GM18867 (cell line): ENCODE results near the gene LRSAM1.

ENCODE experiments used
- ATAC-seq: cut with Tn5 transposase; IDR thresholded peaks from one replicate; pipeline ENCODE4 v1.9.1; 2021; ENCODE audit warnings: mild to moderate bottlenecking, moderate library complexity; ENCODE audit not compliant: unreplicated experiment

Gene LRSAM1

DNA sequence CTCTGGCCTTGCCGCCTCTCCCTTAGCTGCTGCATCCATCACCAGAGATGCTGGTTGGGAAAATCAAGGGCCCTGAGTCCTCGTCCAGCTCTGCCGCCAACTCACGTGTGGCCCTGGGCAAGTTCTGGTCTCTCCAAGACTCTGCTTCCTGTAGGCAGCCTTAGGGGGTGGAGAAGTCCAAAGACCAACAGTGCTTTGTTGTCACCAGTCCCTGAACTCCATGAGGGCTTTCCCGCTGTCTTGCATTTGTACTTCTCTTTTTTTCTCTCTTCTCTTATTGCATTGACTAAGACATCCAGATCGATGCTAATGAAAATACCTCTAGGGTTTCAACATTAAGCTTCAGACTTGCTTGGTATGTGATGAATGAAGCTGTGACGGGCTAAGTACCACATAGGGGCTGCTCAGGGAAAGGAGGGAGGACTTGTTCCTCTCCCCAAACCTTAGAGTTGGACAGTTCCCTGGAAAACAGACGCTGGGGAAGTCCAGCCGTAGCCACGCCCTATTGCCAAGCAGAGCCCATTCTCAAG is 97.1 kb downstream of the LRSAM1 start:
- ATAC-seq, result no peak

DNA sequence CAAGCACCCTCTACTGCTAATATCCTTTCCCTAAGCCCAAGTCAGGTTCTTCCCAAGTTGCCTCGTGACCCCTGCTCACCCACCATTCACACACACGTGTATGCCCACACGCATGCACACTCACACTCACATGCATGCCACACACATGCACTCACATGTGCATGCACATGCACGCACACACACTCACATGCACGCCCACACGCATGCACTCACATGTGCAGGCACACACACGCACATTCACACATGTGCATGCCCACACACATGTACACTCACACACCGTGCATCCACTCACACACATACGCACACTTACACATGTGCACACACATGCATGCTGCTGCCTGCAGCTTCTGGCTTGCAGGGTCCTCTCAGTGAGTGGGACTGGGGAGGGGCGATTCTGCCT is 97.9 kb downstream of the LRSAM1 start:
- no peak for ATAC-seq

DNA sequence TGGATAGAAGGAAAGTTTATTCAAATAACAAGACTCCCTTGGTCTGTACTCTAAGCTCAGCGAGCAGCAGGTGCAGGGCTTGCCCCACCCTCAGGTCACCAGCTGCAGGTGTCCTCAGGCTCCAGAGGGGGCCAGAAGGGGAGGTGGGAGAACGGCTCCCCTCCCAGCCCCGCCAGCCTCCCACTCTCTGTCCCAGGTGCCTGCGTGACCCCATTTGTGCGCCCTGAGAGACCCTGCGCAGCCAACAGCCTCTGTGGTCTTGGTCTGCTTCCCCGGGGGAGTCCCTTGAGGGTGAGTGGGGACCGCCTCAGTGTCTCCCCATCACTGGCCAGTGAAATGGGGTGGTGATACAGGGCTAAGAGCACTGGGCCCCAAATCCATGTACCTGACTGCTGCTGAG is 98.4 kb downstream of the LRSAM1 start:
- no peak for ATAC-seq

DNA sequence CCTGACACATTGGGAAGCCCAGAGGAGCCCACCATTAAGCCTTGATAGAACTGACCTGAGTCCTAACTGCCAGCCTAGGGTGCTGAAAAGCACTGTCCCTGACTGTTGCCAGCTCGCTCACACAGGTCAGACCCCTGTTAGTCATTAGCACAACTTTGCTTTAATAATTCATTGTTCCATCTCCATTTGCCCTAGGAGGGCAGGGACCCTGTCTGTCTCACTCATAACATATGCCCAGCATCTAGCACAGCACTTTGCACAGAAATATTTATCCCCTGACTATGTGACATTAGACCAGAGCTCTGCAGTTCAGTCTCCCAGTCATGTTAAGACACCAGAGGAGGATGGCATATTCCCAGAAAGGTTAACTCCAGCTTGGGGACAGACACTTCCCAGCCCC is 99.0 kb downstream of the LRSAM1 start:
- ATAC-seq, result no peak

DNA sequence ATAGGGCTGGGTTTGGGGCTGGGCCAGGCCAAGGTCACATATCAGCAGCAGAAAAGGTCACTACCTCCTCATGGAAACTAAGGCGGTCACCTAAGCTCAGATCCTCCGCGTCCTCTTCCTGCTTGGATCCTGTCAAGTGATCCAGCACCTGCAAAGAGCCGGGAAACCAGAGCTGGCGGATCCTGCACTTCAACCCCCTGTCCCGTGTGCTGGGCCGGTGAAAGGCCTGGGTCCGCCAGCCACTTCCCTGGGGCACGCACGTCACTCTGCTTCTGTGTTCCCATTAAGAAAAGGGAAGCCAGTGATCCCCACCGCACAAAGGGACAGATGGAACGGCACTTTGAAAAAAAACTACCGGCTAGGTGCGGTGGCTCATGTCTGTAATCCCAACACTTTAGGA is 99.4 kb downstream of the LRSAM1 start:
- no peak for ATAC-seq
